Lower leg skin (tissue), 4 donors: ENCODE results near the gene NACC2. TPM values are rescaled to one million over a fixed set of nuclear protein-coding genes. Genes with fewer than 3 reads are reported as not detected.

Source experiments
- DNase-seq, 2 donors: peaks; one replicate each; pipeline ENCODE4 v3.0.0-alpha.2; 2019; ENCODE audit warnings: low spot score in 2 of 2
- H3K4me3 ChIP-seq: fragments of 200-600 bp; sonication (generic); 2 replicates; pipeline ENCODE4 v1.5.1; 2017; ENCODE audit warnings: mild to moderate bottlenecking, low read depth; ENCODE audit not compliant: poor library complexity, severe bottlenecking
- CTCF ChIP-seq, 3 donors: fragments of 450-650 bp; IDR thresholded peaks; one replicate each; pipeline ENCODE4 v1.5.1; 2016; ENCODE audit warnings: antibody characterized with exemption in 3 of 3, mild to moderate bottlenecking in 3 of 3, moderate library complexity in 2 of 3
- POLR2A ChIP-seq, 2 donors: fragments of 450-650 bp; IDR thresholded peaks; one replicate each; pipeline ENCODE4 v1.6.1; 2016 to 2017; ENCODE audit warnings: antibody characterized with exemption in 2 of 2, mild to moderate bottlenecking in 1 of 2, moderate library complexity in 1 of 2
- WGBS, 2 donors: methylation state at CpG; one replicate each; pipeline ENCODE4 v1.1.5; 2018; 5-methylcytosine and 5-hydroxymethylcytosine counted together
- intact Hi-C: fragments of 100-400 bp; cut with DNase I; formaldehyde crosslinking; loops from one replicate; pipeline ENCODE4 v1.15.0; 2023; ENCODE audit warnings: low total_unique reads
- total RNA-seq, 4 donors: library from RNA; depleted of rRNA; stranded (reverse); fragments of >200 nt; gene quantifications; one replicate each; pipeline ENCODE4 v1.1.0, GENCODE V29; 2016

NACC2 gene
- total RNA-seq, 4 donors from 2014 or later = 9.1 to 17.3 (median 13.4) TPM

- H3K4me3 ChIP-seq = no peak overlapping the region
- intact Hi-C loops = no loop called here
- no peak for DNase-seq
- TF ChIP-seq POLR2A (IDR thresholded peaks at IDR 0.05) (no peak), CTCF (IDR thresholded peaks at IDR 0.05) (no peak)
- 78 to 80% methylated on average over 10 to 22 of the region's 22 CpGs for WGBS, 2 donors
Measured at GRCh38 chr9:136090768-136091581, 4.1 kb downstream of the NACC2 start.

- H3K4me3 ChIP-seq = no peak overlapping the region
- TF ChIP-seq POLR2A (IDR thresholded peaks at IDR 0.05) (no peak), CTCF (IDR thresholded peaks at IDR 0.05) (no peak)
- DNase-seq = no peak
- WGBS, 2 donors = 75 to 81% methylated on average over 9 of the region's 9 CpGs
- intact Hi-C loops = no loop called here
Measured at GRCh38 chr9:136090056-136090735, 4.9 kb downstream of the NACC2 start.

GRCh38 chr9:136089697-136090045, 5.4 kb downstream of the NACC2 start:
- no peak for DNase-seq
- intact Hi-C loops = no loop called here
- no peak overlapping the region for H3K4me3 ChIP-seq
- TF ChIP-seq POLR2A (IDR thresholded peaks at IDR 0.05) (no peak), CTCF (IDR thresholded peaks at IDR 0.05) (no peak)
- WGBS, 2 donors = 23 to 28% methylated on average over 3 of the region's 3 CpGs

DNA sequence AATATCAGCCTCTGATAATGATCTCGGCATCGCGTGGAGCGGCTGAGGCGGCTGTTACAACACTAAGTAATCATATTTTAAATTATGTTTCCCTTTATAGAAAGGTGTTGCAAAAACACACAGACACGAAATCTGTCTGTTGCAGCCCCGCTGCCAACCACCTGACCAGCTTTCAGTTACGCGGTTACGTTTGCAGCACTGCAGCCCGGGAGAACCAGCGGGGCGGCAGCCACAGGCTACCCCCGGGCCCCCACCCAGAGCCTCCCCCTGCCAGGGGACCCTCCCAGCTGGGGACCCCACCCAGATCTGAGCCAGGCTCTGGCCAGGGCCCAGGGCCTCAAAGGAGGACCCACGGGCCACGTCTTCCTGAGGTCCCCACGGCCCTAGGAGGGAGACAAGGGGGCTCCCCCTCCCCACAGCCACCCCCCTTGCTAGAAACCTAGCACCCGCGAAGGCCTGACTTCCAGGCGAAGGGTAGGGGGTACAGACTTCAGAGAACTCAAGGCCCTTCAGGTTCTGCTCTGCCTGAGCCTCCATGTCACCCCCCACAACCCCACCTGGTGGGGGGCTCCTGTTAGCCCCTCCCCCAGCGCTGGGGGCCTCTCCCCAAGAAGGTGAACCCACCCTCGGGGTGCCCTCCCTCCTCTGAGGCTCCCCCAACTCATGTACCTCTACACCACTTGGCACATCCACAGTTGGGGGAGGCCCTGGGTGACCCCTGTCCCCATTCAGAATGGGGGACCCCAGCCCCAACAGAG, 6.0 kb downstream of the NACC2 start:
- no peak overlapping the region for H3K4me3 ChIP-seq
- 25 to 35% methylated on average over 17 to 20 of the region's 22 CpGs for WGBS, 2 donors
- TF ChIP-seq POLR2A (IDR thresholded peaks at IDR 0.05) = no peak
- no peak for DNase-seq
- intact Hi-C loops = no loop called here

- DNase-seq = no peak
- WGBS, 2 donors = 28 to 58% methylated on average over 4 to 15 of the region's 15 CpGs
- H3K4me3 ChIP-seq = no peak overlapping the region
- no peak for TF ChIP-seq POLR2A (IDR thresholded peaks at IDR 0.05)
- TF ChIP-seq CTCF (IDR thresholded peaks at IDR 0.05) = no peak
- intact Hi-C loops = no loop called here
Measured at GRCh38 chr9:136088481-136088938, 6.6 kb downstream of the NACC2 start.
